Measurements from ENCODE around the gene CUX1.

CUX1 gene

DNA sequence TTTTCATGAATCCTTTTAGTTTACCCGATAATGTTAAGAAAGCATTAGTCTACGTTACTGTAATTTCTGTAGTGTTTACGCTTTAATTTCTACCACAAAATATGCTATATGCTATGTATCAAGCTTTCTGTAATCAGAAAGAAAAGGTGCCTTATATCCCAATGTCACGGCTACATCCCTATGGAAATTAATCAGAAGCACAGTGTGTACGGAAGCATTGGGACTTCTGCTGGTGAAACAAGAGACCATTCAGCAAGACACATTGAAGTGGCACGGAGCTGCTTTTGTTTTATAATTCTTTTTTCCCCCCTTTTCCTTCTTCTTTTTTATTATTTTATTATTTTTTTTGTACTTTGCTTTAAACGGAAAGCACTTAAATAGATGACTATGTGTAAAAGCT, 438.1 kb downstream of the CUX1 start:
- DNase-seq, result no peak

DNA sequence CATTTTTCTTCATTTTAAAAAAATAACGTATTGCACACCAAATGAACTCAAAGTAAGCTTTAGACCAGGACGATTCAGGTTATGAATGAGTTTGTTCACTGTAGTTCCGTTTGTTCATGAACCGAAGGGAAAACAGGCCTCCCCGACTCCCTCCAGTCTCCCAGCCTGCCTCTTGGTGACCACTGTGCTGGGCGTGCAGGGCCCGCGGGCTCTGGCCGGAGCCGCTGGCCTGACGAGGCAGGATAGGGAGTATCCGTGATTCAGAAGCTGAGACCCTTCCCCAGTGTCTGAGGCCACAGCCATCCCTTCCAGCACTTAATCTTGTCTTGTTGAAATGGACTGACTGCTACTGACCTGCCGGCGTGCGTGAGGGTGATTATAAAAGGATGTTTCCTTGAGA, 438.5 kb downstream of the CUX1 start:
- no peak for DNase-seq

DNA sequence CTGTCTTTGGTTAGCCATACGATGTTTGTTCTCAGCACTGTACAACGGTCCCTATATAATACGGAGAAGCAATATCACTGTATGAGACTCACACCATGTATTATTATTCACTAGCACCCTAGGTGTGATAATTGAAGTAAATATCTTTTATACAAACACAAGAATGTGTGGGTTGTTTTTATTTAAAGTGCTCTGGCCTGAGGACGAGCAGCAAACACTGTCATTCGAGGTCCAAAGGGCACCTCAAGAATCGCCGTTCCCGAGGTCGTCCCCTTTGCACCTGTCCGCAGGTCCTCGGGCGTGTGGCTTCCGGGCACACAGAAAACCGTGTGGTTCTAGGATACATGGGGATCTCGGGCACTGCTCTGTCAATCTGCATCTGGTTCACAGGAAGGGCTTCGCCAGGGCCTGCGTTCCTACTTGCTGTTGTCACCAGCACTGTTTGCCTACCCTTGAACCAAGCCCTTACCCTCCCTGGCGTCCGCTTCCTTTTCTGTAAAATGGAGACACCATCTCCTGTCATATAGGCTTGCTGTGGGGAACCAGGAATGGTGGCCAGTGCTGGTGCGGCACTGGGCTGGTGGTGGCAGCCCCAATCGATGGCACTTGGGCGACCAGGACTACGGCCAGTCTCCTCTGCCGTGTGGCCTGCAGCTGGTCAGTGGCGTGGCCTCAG, 440.8 kb downstream of the CUX1 start:
- no peak for DNase-seq

DNA sequence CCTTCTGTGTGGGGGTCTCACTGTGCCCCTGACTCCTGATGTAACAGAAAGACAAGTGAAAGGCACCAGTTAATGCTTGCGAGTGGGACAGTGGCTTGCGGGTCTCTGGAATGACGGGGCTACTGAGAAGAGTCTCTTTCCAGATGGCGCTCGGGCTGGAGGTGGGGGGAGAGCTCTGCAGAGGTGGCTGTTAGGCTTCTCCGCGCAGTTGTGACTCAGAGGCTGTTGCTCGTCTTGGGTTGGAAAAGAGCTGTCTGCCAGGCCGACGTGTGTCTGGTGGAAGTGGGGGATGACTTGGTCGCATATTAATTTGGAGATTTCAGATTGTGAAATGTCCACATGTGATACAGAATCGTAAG, 441.3 kb downstream of the CUX1 start:
- DNase-seq, result no peak

DNA sequence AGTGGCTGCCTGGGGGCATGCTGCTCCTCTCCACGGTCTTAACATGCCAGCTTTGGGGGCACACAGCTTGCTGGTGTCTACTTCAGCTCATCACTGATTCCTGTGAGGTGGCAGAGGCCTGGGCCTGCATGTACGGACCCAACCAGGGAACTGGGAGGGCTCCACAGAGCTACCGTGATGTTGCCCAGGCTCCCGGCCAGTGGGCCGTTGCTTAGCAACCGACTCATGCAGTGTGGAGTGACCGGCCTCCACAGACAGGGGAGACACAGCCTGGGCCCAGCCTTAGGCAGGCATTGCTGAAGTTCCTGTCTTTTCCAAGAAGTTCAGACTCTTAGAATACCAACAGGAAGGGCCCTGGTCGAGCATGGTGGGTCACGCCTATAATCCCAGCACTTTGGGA, 443.4 kb downstream of the CUX1 start:
- no peak for DNase-seq

DNA sequence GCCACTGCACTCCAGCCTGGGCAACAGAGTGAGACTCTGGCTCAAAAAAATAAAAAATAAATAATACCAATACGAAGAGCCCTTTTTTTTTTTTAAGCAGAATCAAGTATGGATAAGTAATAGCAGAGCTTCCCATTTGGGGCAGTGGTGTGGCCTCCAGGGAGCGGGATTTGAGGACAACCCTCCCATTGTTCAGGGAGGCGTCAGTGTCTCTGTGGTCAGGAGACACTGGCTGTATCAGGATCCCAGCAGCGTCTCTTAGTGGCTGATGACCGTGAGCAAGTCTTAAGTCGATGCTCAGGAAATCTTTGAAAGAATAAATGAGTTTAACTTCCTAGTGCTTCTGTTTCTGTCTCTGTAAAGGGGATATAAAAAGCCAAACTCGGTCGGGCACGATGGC, 444.0 kb downstream of the CUX1 start:
- DNase-seq, result no peak

DNA sequence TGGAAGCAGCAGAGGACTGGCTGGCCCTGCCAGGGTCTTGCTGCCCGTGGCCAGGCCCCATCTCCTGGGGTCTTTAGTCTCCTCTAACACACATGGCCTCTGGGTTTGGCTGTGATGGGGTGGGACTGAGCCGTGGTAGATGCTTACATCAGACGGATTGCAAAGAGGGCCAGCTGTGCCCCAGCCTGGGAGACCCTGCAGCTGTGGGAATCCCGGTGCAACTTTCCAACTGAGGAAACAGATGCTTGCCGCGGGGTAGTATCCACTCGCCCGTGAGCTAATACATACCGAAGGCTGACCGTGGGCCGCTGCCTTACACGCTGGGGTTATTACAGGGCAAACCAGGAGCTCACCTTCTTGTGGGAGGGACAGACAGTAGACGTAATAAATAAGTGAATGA, 445.1 kb downstream of the CUX1 start:
- no peak for DNase-seq

DNA sequence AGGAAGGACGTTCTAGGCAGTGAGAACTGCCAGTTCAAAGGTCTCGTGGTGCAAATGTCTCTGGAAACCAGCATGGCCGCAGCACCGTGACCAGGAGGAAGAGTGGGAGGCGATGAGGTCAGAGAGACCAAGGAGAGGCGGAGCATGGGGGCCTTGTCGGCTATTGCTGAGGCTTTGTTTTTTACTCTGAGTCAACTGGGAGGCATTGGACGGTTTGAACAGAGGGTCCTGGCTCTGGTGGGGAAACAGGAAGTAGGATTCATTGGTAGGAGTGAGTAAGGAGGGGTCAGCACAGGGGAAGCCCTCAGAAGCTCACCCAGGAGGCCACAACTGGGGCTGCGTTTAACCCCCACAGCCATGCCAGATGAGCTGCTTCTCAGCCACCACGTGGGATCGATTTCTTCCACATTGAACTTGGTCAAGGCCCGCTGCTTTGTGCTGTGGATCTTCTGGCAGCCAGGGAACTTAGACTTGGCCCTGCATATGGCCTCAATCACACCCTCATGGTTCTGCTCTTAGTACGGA, 447.0 kb downstream of the CUX1 start:
- DNase-seq, result no peak

DNA sequence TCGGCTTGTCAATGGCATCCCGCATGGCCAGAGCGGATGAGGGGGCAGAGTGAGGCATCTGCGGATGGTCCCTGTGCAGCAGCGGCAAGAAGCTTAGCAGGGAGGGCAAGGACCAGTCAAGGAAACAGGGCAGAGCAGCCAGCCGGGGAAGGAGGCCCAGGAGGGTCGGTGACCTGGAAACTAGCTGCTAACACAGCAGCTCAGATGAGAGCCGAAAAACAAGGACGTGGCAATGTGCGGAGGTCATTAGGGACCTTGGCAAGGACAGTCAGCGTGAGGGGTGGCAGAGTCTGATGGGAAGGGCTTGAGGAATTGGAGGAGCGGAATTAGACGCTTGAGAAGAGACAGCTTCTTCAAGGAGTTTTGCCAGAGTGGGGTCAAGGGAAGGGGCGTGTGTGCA, 449.1 kb downstream of the CUX1 start:
- DNase-seq, result no peak

DNA sequence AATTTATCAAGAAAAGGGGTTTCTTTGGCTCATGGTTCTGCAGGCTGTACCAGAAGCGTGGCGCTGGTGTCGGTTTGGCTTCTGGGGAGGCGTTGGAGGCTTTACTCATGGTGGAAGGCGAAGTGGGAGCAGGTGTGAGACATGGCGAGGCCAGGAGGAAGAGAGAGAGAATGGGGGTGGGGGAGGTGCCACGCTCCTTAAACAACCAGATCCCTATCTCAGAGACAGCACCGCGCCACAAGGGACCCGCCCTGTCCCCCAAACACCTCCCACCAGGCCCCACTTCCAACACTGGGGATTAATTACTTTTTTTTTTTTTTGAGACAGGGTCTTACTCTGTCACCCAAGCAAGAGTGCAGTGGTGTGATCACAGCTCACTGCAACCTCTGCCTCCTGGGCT, 451.2 kb downstream of the CUX1 start:
- DNase-seq, result no peak

DNA sequence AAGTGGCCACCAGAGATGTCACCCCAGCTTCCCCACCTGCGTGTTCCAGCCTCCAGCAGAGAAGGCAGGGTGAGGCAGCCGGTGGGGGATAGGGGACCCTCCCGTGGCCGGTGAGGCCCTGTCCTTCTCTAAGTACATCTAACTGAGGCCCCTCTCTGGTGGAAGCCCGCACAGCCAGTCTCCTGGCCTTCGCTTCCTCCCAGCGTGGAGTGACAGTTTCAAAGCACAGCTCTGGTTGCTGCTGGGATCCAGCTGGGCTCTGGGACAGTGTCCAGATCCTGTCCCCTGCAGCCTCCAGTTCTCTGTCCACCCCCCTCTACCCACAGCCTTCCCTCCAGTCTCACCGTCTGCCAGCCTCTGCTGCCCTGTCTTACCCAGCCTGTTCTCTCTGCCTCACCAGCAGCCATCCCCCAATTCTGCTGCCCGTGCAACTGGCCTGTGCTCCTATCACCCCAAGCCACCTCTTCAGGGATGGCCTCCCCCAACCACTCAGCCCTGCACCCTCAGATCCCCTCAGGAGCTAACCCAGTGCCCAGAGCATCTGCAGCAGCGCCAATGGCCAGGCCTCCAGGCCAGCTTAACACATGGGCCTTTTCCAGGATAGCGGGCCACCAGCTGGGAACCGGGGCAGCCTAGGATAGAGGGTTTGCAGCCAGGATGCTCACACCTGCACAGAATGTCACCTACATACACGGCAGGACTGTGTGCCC, 452.9 kb downstream of the CUX1 start:
- no peak for DNase-seq

DNA sequence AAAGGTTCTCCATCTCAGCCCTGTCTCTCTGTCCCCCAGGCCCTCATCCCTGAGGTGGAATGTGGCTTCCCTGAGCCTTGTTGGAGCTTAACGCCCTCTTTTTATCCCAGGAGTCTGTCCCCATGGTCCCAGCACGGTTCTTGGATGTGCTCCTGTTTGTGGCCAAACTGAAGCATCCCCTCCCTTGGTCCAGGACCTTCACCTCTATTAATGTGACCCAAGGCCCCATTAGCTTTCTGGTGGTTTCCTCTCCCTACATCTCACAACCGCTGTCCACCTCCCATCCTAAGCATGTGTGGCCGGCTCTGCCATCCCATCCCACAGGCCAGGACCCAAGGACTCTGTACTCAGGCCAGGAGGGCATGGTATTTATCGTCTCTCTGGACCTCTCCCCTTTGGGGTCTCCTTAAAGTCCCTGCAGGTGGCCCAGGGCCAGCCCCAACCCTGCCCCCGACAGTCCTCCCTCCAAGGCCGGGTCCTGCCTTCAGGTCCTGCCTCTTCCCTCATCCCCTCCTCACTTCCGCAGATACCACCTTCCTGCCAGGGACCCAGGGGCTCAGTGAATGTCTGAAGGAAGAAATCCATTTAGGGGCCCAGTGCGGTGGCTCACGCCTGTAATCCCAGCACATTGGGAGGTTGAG, 453.9 kb downstream of the CUX1 start:
- DNase-seq, result no peak

DNA sequence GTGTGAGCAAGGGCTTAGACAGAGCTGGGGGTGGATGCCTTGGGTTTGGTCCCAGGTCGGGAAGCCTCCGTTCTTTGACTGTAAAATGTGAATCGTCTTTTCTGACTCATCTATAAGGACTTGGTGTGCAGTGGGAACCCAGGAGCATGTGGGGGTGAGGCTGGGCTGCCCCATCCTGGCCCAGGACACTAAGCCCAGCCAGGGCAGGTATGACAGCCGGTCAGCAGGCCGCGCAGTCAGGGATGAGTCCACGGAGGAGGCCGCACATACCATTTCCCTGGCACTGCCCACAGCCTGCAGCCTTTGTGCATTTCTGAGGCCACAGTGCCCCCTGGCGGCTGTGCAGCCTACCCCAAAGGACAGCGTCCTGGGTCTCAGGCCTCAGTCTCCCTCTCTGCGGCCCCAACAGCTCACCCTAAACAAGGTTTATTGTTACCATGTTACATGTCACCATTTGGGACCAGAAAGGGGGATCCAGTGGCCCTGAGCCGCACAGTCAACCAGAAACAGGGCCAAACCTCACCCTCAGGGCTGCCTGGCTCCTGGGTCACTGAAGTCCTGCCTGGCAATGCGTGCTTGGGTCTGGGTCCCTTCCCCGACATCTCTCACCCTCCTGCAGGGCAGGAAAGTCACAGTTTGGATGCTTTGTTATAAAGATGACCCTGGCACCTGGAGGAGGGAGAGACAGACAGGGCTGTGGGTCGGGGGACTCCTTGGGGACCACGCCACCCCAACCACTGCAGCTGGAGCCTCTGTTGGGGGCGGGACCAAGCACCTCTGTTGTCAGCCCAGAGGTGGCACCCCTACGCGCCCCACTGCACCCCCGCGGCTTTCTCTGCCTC, 454.9 kb downstream of the CUX1 start:
- DNase-seq, result peak; percentile 78

DNA sequence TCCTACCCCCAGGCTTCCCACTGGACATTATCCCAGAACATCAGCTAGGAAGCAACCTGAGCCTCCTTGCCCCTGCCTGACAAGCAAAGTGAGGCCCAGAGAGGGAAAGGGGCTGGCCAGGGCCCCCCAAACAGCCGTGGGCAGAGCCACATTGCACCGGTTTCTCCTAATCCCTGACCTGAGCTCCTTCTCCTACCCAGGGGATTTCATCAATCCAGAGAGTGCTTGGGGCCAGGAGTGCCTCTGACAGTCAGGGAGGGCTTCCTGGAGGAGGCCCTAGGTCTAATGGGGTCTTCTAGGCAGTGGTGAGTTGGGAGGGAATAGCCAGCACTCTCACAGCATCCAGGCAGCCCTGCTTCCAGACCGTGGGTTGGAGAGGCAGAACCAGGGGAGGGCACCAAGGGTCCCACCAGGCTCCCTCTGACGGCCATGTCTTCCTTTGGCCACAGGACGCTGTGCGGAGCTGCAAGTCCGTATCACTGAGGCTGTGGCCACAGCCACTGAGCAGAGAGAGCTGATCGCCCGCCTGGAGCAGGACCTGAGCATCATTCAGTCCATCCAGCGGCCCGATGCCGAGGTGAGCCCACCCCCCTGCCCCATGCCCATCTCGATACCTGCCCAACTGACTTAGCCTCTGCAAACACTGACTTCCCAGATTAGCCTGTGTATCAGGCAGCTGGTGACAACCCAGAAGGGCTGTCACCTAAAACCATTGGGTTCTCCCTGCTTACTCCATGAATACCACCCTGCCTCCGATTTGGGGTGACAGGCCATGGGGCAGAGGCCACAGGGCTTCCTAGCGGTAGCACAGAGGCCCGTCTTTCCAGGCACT, 455.7 kb downstream of the CUX1 start:
- DNase-seq, result no peak

DNA sequence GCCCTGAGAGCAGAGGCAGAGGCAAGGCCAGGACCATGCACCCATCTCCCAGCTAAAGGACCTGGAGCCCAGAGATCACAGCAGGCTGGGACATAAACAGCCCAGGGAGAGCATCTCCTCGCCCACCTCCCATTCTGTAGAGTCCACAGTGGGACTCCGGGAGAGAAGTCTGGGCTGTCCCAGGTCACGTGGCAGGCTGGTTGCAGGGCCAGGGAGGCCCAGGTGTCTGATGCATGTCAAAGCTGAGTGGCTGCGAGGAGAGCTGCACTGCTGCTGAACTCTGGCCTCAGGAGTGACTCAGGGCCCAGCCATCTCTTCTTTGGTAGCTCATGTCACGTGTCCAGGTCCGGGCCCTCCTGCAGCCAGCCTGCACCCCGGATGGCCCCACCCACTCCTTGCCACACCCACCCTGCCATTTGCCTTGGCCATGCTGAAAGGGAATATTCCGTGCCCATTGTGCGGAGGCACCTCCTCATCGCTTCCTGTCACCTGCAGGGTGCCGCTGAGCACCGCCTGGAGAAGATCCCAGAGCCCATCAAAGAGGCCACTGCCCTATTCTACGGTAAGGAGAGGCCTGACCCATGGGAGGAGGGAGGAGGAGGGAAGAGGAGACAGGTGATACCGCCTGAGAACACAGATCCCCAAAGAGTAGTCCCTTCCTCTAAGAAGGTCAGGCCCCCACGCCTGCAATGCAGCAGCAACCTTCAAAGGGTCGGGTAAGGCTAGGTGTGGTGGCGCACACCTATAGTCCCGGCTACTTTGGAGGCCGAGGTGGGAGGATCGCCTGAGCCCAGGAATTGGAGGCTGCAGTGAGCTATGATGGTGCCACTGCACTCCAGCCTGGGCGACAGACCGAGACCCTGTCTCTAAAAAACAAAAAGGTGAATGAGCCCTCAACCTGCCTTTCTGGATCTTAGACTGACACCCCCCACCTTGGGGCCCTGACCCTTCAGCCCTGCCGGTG, 456.6 kb downstream of the CUX1 start:
- no peak for DNase-seq

DNA sequence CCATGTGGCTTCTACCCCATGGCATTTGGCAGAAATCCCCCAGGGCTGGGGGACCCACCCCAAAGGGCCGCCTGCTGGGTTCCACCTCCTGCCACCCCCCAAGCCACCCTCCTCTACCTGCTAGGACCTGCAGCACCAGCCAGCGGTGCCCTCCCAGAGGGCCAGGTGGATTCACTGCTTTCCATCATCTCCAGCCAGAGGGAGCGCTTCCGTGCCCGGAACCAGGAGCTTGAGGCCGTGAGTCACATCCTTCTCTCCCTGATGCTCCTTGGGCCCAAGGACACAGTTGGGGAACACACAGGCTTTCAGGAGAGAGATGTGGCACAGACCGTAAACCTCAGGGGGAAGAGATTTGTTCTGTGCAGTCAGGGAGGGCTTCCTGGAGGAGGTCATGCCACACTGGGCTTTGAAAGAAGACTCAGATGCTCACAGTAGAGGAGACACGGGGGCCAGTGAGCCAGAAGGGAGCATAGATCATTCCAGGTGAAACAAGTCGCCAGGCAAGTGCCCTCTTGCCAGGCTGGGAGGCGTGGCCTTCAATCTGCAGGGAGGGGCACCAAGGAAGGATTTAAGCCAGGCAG, 457.8 kb downstream of the CUX1 start:
- no peak for DNase-seq

DNA sequence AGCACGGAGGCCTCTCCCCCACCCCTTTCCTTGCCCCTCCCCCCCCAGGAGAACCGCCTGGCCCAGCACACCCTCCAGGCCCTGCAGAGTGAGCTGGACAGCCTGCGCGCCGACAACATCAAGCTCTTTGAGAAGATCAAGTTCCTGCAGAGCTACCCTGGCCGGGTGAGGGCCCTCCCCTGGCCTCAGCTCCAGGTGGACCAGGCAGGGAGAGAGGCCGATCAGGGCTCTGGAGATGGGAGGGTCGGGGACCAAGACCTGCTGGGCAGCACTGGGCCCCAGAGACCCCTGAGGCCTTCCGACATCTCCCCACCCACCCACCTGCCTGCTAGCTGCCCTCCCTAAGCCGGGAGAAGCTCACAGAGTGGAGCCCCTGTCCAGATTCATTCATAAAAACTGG, 460.5 kb downstream of the CUX1 start:
- DNase-seq, result no peak

DNA sequence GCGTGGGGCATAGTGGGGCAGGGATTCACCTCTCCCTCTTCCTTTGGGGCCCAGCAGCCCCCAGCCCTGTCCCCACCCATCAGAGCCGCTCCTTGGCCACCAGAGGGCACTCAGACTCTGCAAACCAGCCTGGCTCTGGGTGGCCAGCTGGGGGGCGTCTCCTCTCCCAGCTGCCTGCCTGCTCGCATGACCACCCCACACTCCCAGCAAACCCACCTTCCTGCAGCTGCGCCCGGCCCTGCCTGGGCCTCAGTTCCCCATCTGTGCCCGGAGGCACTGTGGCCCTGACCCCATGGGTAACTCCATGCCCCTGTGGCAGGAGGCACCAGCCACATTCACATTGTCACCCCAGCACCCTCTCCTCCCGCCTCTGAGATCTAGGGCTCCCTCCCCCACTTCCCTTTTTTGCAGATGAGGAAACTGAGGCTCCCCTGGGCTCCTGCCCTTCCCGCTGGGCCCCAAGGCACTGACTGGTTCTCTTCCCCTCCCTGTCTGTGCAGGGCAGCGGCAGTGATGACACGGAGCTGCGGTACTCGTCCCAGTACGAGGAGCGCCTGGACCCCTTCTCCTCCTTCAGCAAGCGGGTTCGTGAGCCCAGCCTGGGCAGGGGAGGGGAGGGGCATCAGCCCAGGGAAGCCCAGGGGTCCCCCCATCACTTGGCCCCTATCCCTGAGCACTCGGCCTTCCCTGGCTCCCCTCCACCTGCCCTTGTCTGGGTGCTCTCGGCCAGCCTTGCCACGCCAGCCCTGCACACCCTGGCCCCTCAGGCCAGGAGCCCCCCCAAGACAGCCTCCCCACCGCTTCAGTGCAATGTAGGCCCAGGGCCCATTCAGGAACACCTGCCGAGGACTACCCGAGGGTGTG, 462.3 kb downstream of the CUX1 start:
- peak; percentile 55 for DNase-seq

DNA sequence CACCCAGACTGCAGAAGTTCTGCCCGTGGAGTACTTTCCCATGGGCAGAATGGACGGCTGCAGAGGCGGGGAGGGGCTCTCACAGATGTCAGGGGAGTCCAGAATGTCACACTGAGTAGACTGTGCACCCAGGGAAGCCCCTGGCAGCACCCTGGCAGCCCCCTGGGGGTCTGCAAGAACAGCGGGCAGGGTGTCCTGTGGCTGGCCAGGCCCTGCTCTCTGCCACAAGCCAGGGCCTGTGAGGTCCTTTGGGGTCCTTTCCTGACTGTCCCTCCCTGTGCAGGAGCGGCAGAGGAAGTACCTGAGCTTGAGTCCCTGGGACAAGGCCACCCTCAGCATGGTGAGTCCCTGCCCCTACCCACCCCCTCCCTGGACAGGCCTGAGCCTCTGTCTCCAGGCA, 463.1 kb downstream of the CUX1 start:
- no peak for DNase-seq

DNA sequence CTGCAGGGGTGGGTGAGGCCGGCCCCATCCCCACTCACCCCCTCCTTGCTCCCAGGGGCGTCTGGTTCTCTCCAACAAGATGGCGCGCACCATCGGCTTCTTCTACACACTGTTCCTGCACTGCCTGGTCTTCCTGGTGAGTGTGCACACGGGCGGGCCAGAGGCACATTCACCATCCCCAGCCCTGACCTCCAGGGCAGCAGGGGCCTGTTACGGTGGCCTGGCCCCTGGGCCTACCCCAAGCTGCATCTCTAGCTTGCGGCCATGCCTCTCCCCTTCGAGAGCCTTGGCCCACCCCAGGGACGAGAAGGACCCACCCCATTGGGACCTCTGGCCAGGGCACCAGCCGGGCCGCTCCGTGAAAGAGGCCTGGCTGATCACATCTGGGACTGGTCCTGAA, 464.4 kb downstream of the CUX1 start:
- DNase-seq, result no peak

Measured in effector CD4-positive, alpha-beta T cell (primary cell).